HCT116 (cell line): Measurements from ENCODE around the gene ZNF462. TPM values are rescaled to one million over a fixed set of nuclear protein-coding genes. Genes with fewer than 3 reads are reported as not detected.
A peak's percentile ranks its signal among the peaks of the same experiment; 100 is the strongest.

Source experiments
- ATAC-seq: fragments of 200-7000 bp; cut with Tn5 transposase; 2 replicates; pipeline ENCODE4 v1.9.1; 2020; ENCODE audit warnings: mild to moderate bottlenecking, moderate library complexity
- BruUV-seq: library from RNA; stranded (reverse); fragments of 400-500 nt; replicated peaks from 2 replicates; lab custom pipeline; 2021; lab: Mats Ljungman, UMichigan
- CTCF ChIA-PET: fragments of 300-600 bp; sonication (Branson Sonifier 250); formaldehyde crosslinking; loops from one replicate; lab custom pipeline; 2021; ENCODE audit warnings: antibody characterized with exemption; lab: Charles Lee
- POLR2A ChIA-PET: fragments of 300-600, 350-600 bp; sonication (Branson Sonifier 250); formaldehyde crosslinking; loops from one replicate; lab custom pipeline; 2021; ENCODE audit warnings: antibody characterized with exemption; lab: Charles Lee
- RAD21 ChIA-PET, 2 experiments: fragments of 300-600 bp; sonication (Branson Sonifier 250); formaldehyde crosslinking; loops; one replicate each; lab custom pipeline; 2023; ENCODE audit warnings: low total read pairs in 2 of 2; ENCODE audit not compliant: uncharacterized antibody in 2 of 2, unreplicated experiment in 2 of 2, low non-redundant PET in 1 of 2; lab: Charles Lee
- DNase-seq: peaks from one replicate; pipeline ENCODE4 v3.0.0-alpha.2; 2010; ENCODE audit warnings: low read depth, low spot score
- H2AFZ ChIP-seq: fragments of 200-600 bp; shearing (Covaris generic), sonication (generic); 2 replicates; pipeline ENCODE4 v1.6.1; 2017; ENCODE audit warnings: low read depth, mixed run types, mixed read lengths, antibody characterized with exemption, low read length; ENCODE audit not compliant: poor library complexity, severe bottlenecking
- H3K27ac ChIP-seq: 2 replicates; pipeline ENCODE4 v1.5.1; 2012; ENCODE audit warnings: low read depth, low read length
- H3K27me3 ChIP-seq: fragments of 200-600 bp; sonication (generic); 2 replicates; pipeline ENCODE4 v1.6.1; 2016; ENCODE audit warnings: mixed run types, low read length, mixed read lengths; ENCODE audit not compliant: insufficient read depth
- H3K36me3 ChIP-seq, 2 experiments: fragments of 200-500 bp in 1 of 2; fragments of 200-600 bp in 1 of 2; sonication (Bioruptor generic) in 1 of 2; sonication (generic) in 1 of 2; 2 replicates each; pipeline versions ENCODE4 v1.5.1 to v1.6.1; 2014 to 2016; ENCODE audit warnings: low read length in 2 of 2, inconsistent platforms in 1 of 2, mixed read lengths in 1 of 2, mixed run types in 1 of 2; ENCODE audit not compliant: insufficient read depth in 2 of 2, control insufficient read depth in 1 of 2
- H3K4me1 ChIP-seq, 2 experiments: fragments of 200-600 bp in 1 of 2; sonication (generic) in 1 of 2; 2 replicates each; pipeline versions ENCODE4 v1.5.1 to v1.6.1; 2012 to 2017; ENCODE audit warnings: low read length in 2 of 2, inconsistent platforms in 1 of 2, mild to moderate bottlenecking in 1 of 2, mixed read lengths in 1 of 2, mixed run types in 1 of 2, moderate library complexity in 1 of 2; ENCODE audit not compliant: insufficient read depth in 2 of 2, control insufficient read depth in 1 of 2
- H3K4me2 ChIP-seq: fragments of 200-600 bp; sonication (generic); 2 replicates; pipeline ENCODE4 v1.6.1; 2017; ENCODE audit warnings: mixed run types, low read length, mixed read lengths
- H3K4me3 ChIP-seq, 2 experiments: fragments of 200-600 bp in 1 of 2; sonication (generic) in 1 of 2; replicated peaks in 1 of 2; 2 replicates each; pipeline ENCODE4 v1.5.1; 2011 to 2016; ENCODE audit warnings: low read length in 2 of 2, control low read depth in 1 of 2, low read depth in 1 of 2, mild to moderate bottlenecking in 1 of 2, mixed read lengths in 1 of 2, mixed run types in 1 of 2
- H3K79me2 ChIP-seq: fragments of 200-600 bp; sonication (generic); 2 replicates; pipeline ENCODE4 v1.6.1; 2017; ENCODE audit warnings: mild to moderate bottlenecking, mixed run types, low read length, moderate library complexity, mixed read lengths; ENCODE audit not compliant: insufficient read depth
- H3K9ac ChIP-seq: fragments of 200-600 bp; sonication (generic); 2 replicates; pipeline ENCODE4 v1.6.1; 2016; ENCODE audit warnings: low read length, mixed read lengths
- H3K9me2 ChIP-seq: fragments of 200-600 bp; sonication (generic), shearing (Covaris generic); 2 replicates; pipeline ENCODE4 v1.6.1; 2017; ENCODE audit warnings: mixed run types, mild to moderate bottlenecking, moderate library complexity; ENCODE audit not compliant: insufficient read depth
- H3K9me3 ChIP-seq, 2 experiments: fragments of 200-500 bp in 1 of 2; fragments of 200-600 bp in 1 of 2; sonication (Bioruptor generic) in 1 of 2; sonication (generic) in 1 of 2; 2 replicates each; pipeline ENCODE4 v1.6.1; 2014 to 2017; ENCODE audit warnings: low read length in 2 of 2, mixed read lengths in 2 of 2, inconsistent platforms in 1 of 2, low read depth in 1 of 2, mild to moderate bottlenecking in 1 of 2, mixed run types in 1 of 2, moderate library complexity in 1 of 2; ENCODE audit not compliant: control insufficient read depth in 1 of 2, insufficient read depth in 1 of 2
- H4K20me1 ChIP-seq: fragments of 200-600 bp; sonication (generic), shearing (Covaris generic); 2 replicates; pipeline ENCODE4 v1.6.1; 2017; ENCODE audit warnings: mixed run types, mild to moderate bottlenecking, moderate library complexity; ENCODE audit not compliant: insufficient read depth
- CBX3 ChIP-seq: IDR thresholded peaks from 2 replicates; pipeline ENCODE4 v1.6.1; 2012; ENCODE audit warnings: low read depth
- EGR1 ChIP-seq: IDR thresholded peaks from 2 replicates; pipeline ENCODE4 v1.6.1; 2012; ENCODE audit warnings: low read depth
- EZH2phosphoT487 ChIP-seq: fragments of 200-600 bp; IDR thresholded peaks from 2 replicates; pipeline ENCODE4 v1.6.1; 2018; ENCODE audit warnings: antibody characterized with exemption, borderline replicate concordance
- JUND ChIP-seq: IDR thresholded peaks from 2 replicates; pipeline ENCODE4 v1.6.1; 2012
- POLR2A ChIP-seq: IDR thresholded peaks from 2 replicates; pipeline ENCODE4 v1.7.0; 2011; ENCODE audit warnings: borderline replicate concordance; ENCODE audit not compliant: insufficient read depth, insufficient read length; ENCODE audit errors: extremely low read depth
- POLR2AphosphoS5 ChIP-seq: IDR thresholded peaks from 2 replicates; pipeline ENCODE4 v1.6.1; 2011; ENCODE audit warnings: mild to moderate bottlenecking, low read depth, low read length, moderate library complexity
- SP1 ChIP-seq: IDR thresholded peaks from 2 replicates; pipeline ENCODE4 v1.6.1; 2012; ENCODE audit warnings: low read depth
- ZNF274 ChIP-seq: fragments of 200-500 bp; sonication (Bioruptor generic); IDR thresholded peaks from 2 replicates; pipeline ENCODE4 v1.6.1; 2014; ENCODE audit warnings: mild to moderate bottlenecking, low read depth, low read length, inconsistent platforms
- intact Hi-C: fragments of 100-400 bp; cut with micrococcal nuclease; formaldehyde crosslinking; loops from 2 replicates; pipeline ENCODE4 v1.10.0; 2022
- total RNA-seq: library from RNA; stranded (reverse); gene quantifications from one replicate; pipeline ENCODE4 v1.2.1, GENCODE V29; 2021; ENCODE audit not compliant: unreplicated experiment

The ZNF462 gene
- total RNA-seq, 1 experiment from 2014 or later, result 18.1 TPM

DNA sequence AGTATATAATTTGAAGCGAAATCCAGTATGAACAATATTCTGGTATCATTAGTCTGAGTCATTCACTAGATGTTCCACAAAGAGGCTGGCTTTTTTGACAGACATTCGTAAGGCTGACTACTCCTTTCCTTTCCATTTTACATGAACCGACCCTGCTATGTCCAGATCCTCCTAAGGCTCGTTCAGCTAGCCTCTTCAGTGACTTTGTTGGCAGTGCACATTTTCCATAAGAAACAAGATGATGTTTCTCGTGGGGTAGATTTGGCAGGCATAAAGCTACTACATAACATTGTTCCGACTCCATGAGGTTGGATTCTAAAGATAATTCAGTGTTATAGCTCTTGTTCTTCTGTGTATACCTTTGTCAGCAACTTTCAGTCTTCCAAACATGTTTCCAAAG is 49.0 kb downstream of the ZNF462 start:
- RAD21 ChIA-PET, result no interaction called here
- H4K20me1 ChIP-seq, result no peaks in the 10 kb centered on the region
- CTCF ChIA-PET, result no interaction called here
- H3K27ac ChIP-seq, result no peak overlapping the region
- intact Hi-C loops, result no loop called here
- H2AFZ ChIP-seq, result no peak overlapping the region
- H3K36me3 ChIP-seq, result no peaks in the 10 kb centered on the region
- H3K9me3 ChIP-seq, result no peaks in the 10 kb centered on the region
- no peak for DNase-seq
- no peak for TF ChIP-seq SP1
- H3K9ac ChIP-seq, result no peak overlapping the region
- no peak for ATAC-seq
- peaks cover 12 to 17% of the 10 kb centered on the region in 2 experiments for H3K4me1 ChIP-seq
- no peak overlapping the region for H3K4me2 ChIP-seq
- H3K27me3 ChIP-seq, result no peaks in the 10 kb centered on the region
- no peak overlapping the region for H3K4me3 ChIP-seq
- H3K79me2 ChIP-seq, result peaks cover 4% of the 10 kb centered on the region; the same call in 1 of the 2 replicates
- POLR2A ChIA-PET, result no interaction called here
- peaks cover 4% of the 10 kb centered on the region; the same call in 1 of the 2 replicates for H3K9me2 ChIP-seq
- no TSS peak for BruUV-seq

DNA sequence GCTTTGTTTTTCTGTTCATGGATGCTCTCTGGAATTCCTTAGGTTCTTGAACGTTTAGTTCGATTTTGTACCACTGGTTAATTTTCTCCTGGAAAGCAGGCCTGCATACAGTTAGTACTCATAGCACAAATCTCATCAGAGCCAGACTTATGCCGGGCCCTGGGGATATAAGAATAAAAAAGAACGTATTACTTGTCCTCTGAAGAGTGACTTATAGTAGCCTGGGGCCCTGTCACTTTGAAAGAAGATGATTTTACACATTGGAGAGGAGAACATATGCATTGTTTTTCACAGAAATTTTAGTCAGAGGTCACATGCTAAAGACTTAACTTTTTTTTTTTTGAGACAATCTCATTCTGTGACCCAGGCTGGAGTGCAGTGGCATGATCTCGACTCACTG is 50.3 kb downstream of the ZNF462 start:
- intact Hi-C loops, result no loop called here
- H3K9me2 ChIP-seq, result no peaks in the 10 kb centered on the region
- H3K27me3 ChIP-seq, result no peaks in the 10 kb centered on the region
- H3K36me3 ChIP-seq, result no peaks in the 10 kb centered on the region
- CTCF ChIA-PET, result no interaction called here
- H3K79me2 ChIP-seq, result peaks cover under 1% of the 10 kb centered on the region; the same call in 1 of the 2 replicates
- no peak overlapping the region for H3K27ac ChIP-seq
- H3K9ac ChIP-seq, result no peak overlapping the region
- DNase-seq, result no peak
- TF ChIP-seq SP1 (no peak), EGR1 (no peak), POLR2A (no peak)
- H3K9me3 ChIP-seq, result no peaks in the 10 kb centered on the region
- no peak for ATAC-seq
- POLR2A ChIA-PET, result no interaction called here
- peaks cover 18 to 29% of the 10 kb centered on the region in 2 experiments for H3K4me1 ChIP-seq
- no peak overlapping the region for H3K4me3 ChIP-seq
- RAD21 ChIA-PET, result no interaction called here
- no TSS peak for BruUV-seq
- H4K20me1 ChIP-seq, result no peaks in the 10 kb centered on the region
- H2AFZ ChIP-seq, result no peak overlapping the region
- H3K4me2 ChIP-seq, result no peak overlapping the region

- peak overlapping the region; percentile 49; the same call in 1 of the 2 replicates for H3K27ac ChIP-seq
- H3K9ac ChIP-seq, result peak overlapping the region; percentile 14
- no peaks in the 10 kb centered on the region for H3K36me3 ChIP-seq
- RAD21 ChIA-PET, result no interaction called here
- ATAC-seq (no peak), DNase-seq (no peak)
- no peak for TF ChIP-seq POLR2AphosphoS5
- TF ChIP-seq CBX3, result no peak
- no peak for TF ChIP-seq JUND
- TF ChIP-seq EZH2phosphoT487, result no peak
- no peak for TF ChIP-seq ZNF274
- CTCF ChIA-PET, result no interaction called here
- no peaks in the 10 kb centered on the region for H3K9me3 ChIP-seq
- no peaks in the 10 kb centered on the region for H3K9me2 ChIP-seq
- no peak overlapping the region for H3K4me3 ChIP-seq
- peaks cover 29 to 54% of the 10 kb centered on the region in 2 experiments for H3K4me1 ChIP-seq
- no peaks in the 10 kb centered on the region for H3K79me2 ChIP-seq
- H3K27me3 ChIP-seq, result no peaks in the 10 kb centered on the region
- no TSS peak for BruUV-seq
- no peak overlapping the region for H2AFZ ChIP-seq
- intact Hi-C loops, result loop anchor here (5.0 kb wide), 1 partner anchor 54 kb away; the partner anchor contains the start of gene ZNF462
- H4K20me1 ChIP-seq, result no peaks in the 10 kb centered on the region
- POLR2A ChIA-PET, result no interaction called here
- H3K4me2 ChIP-seq, result peak overlapping the region; percentile 64
Measured at GRCh38 chr9:106915851-106916250, 52.9 kb downstream of the ZNF462 start.
